ENCODE data around the gene IGSF3.

Gene IGSF3

DNA sequence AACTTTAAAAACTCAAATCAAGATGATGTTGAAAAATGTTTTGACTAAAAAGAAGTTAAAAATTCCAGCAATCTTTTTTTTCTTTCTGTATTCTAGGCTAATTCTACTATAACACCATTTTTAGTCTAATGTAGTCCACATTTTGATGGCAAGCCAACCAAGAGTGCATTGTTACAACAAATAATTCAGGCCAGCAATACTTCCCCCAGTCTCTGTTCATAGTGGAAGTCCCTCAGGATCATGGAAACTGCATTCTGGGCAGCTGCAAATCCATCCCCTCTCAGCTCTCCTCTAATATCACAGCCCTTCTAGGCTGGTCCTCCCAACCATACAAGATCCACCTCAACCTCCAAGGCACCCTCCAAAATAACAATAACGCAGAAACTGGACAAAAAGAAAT is 89.0 kb downstream of the IGSF3 start:
- H3K4me3 ChIP-seq (ENCODE audit: low read depth, low read length), result no peak overlapping the region
- TF ChIP-seq, protein P1, sequence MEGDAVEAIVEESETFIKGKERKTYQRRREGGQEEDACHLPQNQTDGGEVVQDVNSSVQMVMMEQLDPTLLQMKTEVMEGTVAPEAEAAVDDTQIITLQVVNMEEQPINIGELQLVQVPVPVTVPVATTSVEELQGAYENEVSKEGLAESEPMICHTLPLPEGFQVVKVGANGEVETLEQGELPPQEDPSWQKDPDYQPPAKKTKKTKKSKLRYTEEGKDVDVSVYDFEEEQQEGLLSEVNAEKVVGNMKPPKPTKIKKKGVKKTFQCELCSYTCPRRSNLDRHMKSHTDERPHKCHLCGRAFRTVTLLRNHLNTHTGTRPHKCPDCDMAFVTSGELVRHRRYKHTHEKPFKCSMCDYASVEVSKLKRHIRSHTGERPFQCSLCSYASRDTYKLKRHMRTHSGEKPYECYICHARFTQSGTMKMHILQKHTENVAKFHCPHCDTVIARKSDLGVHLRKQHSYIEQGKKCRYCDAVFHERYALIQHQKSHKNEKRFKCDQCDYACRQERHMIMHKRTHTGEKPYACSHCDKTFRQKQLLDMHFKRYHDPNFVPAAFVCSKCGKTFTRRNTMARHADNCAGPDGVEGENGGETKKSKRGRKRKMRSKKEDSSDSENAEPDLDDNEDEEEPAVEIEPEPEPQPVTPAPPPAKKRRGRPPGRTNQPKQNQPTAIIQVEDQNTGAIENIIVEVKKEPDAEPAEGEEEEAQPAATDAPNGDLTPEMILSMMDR (IDR thresholded peaks at IDR 0.05; ENCODE audit: low read depth, low read length, missing control alignments), result no peak
- in situ Hi-C loops (cut with HindIII; ENCODE audit: low sequenced_read_pairs), result no loop called here
- DNase-seq (ENCODE audit: low read depth), result no peak

- TF ChIP-seq, protein P1 (IDR thresholded peaks at IDR 0.05; ENCODE audit: low read depth, low read length, missing control alignments), result no peak
- in situ Hi-C loops (cut with HindIII; ENCODE audit: low sequenced_read_pairs), result no loop called here
- no peak for DNase-seq (ENCODE audit: low read depth)
- no peak overlapping the region for H3K4me3 ChIP-seq (ENCODE audit: low read depth, low read length)
Observed at GRCh38 chr1:116577759-116578314, 89.7 kb downstream of the IGSF3 start.

GRCh38 chr1:116574581-116575291 is 92.8 kb downstream of the IGSF3 start:
- DNase-seq (ENCODE audit: low read depth), result peak; percentile 54
- H3K4me3 ChIP-seq (ENCODE audit: low read depth, low read length), result no peak overlapping the region
- in situ Hi-C loops (cut with HindIII; ENCODE audit: low sequenced_read_pairs), result no loop called here
- TF ChIP-seq, protein P1 (IDR thresholded peaks at IDR 0.05; ENCODE audit: low read depth, low read length, missing control alignments), result peak; percentile 95

DNA sequence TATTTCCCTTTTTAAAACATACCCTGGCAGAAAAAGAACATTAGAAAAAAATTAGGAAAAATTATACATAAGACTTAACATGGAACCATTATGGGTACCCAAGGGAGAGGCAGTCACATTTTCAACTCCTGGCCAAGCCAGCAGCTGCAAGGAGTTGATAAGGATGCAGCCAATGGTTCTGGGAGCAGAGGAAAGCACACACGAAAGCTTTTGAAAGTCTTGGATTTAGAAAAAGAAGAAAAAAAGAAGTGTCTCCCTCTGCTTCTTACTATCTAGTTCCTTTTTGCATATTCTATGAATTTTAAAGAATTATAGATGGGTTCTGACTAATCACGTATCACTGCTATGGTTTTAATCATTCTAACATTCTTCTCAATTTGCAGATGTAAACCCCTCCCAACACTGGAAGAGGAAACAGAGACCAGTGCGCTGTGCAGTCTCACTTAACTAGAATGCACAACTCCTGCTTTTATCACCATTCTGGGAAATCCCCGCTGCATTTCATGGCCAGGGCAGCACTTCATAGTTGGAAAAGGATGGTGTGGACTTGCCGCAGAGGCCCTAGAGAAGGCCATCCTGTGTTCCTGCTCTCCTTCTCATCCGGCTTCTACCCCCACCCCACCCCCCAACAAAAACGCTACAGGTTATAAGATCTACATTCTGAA is 94.0 kb downstream of the IGSF3 start:
- TF ChIP-seq, protein P1 (IDR thresholded peaks at IDR 0.05; ENCODE audit: low read depth, low read length, missing control alignments), result no peak
- no peak for DNase-seq (ENCODE audit: low read depth)
- H3K4me3 ChIP-seq (ENCODE audit: low read depth, low read length), result no peak overlapping the region
- in situ Hi-C loops (cut with HindIII; ENCODE audit: low sequenced_read_pairs), result no loop called here

GRCh38 chr1:116572771-116573430 is 94.6 kb downstream of the IGSF3 start:
- no peak for DNase-seq (ENCODE audit: low read depth)
- no peak overlapping the region for H3K4me3 ChIP-seq (ENCODE audit: low read depth, low read length)
- TF ChIP-seq, protein P1 (IDR thresholded peaks at IDR 0.05; ENCODE audit: low read depth, low read length, missing control alignments), result no peak
- in situ Hi-C loops (cut with HindIII; ENCODE audit: low sequenced_read_pairs), result no loop called here

GRCh38 chr1:116572099-116572498 is 95.4 kb downstream of the IGSF3 start:
- in situ Hi-C loops (cut with HindIII; ENCODE audit: low sequenced_read_pairs), result no loop called here
- no peak overlapping the region for H3K4me3 ChIP-seq (ENCODE audit: low read depth, low read length)
- DNase-seq (ENCODE audit: low read depth), result no peak
- TF ChIP-seq, protein P1 (IDR thresholded peaks at IDR 0.05; ENCODE audit: low read depth, low read length, missing control alignments), result no peak

Measured in astrocyte of the cerebellum (primary cell).